Mucosa of rectum (tissue), 2 donors: Measurements from ENCODE around the gene KCTD2.
A peak's percentile ranks its signal among the peaks of the same experiment; 100 is the strongest.
"Not testable (repeated sequence)": the region's sequence is repeated elsewhere in the genome, so short reads cannot be mapped to it uniquely, and the experiment has no call there.

Experiments
- H3K27ac ChIP-seq, 2 donors: one replicate each; pipeline ENCODE4 v1.7.0; 2013; ENCODE audit warnings: inconsistent platforms in 2 of 2, low read depth in 2 of 2, low read length in 2 of 2
- H3K27me3 ChIP-seq, 2 donors: one replicate each; pipeline ENCODE4 v1.7.0; 2013; ENCODE audit warnings: low read length in 2 of 2; ENCODE audit not compliant: control insufficient read depth in 2 of 2, insufficient read depth in 2 of 2
- H3K36me3 ChIP-seq, 2 donors: one replicate each; pipeline ENCODE4 v1.7.0; 2013; ENCODE audit warnings: low read length in 2 of 2; ENCODE audit not compliant: control insufficient read depth in 2 of 2, insufficient read depth in 2 of 2
- H3K4me1 ChIP-seq, 2 donors: one replicate each; pipeline ENCODE4 v1.7.0; 2013; ENCODE audit warnings: low read length in 2 of 2, mild to moderate bottlenecking in 1 of 2; ENCODE audit not compliant: control insufficient read depth in 2 of 2, insufficient read depth in 2 of 2
- H3K4me3 ChIP-seq, 2 donors: one replicate each; pipeline ENCODE4 v1.7.0; 2013; ENCODE audit warnings: low read length in 2 of 2
- H3K9ac ChIP-seq, 2 donors: one replicate each; pipeline ENCODE4 v1.7.0; 2013; ENCODE audit warnings: low read length in 2 of 2, low read depth in 1 of 2, mild to moderate bottlenecking in 1 of 2
- H3K9me3 ChIP-seq, 2 donors: one replicate each; pipeline ENCODE4 v1.7.0; 2013; ENCODE audit warnings: low read length in 2 of 2; ENCODE audit not compliant: control insufficient read depth in 2 of 2
- donor health status: healthy.
- donor health status: Normal muscosa, but diverticular disease.

KCTD2 gene

GRCh38 chr17:75046407-75047289 lies at the start of gene KCTD2, which contains the start of gene ATP5PD:
TSS of gene KCTD2 (plus strand) at chr17:75047225. CDS start at chr17:75047251, 26 bp downstream.
TSS of gene ATP5PD (minus strand) at chr17:75046969. CDS start at chr17:75042650, 4,319 bp downstream.
- Histone ChIP-seq H3K4me3 (peak within 1 kb of the TSS; percentile 83 to 96), H3K9ac (peak within 1 kb of the TSS; percentile 94 to 100), H3K27ac (peak within 1 kb of the TSS; percentile 95 to 98), H3K27me3 (no peaks in the 10 kb centered on the region), H3K4me1 (peaks cover 10 to 11% of the 10 kb centered on the region in 2 donors), H3K9me3 (no peaks in the 10 kb centered on the region), H3K36me3 (peaks cover 8% of the 10 kb centered on the region in 2 donors)

- Histone ChIP-seq H3K27me3 (no peaks in the 10 kb centered on the region), H3K4me1 (no peaks in the 10 kb centered on the region), H3K4me3 (no peak overlapping the region), H3K27ac (no peak overlapping the region), H3K9ac (no peak overlapping the region), H3K36me3 (peaks cover 3 to 4% of the 10 kb centered on the region in 2 donors), H3K9me3 (no peaks in the 10 kb centered on the region)
Measured at GRCh38 chr17:74998783-74999182, 48.2 kb upstream of the KCTD2 start.

GRCh38 chr17:74999523-74999922 lies 47.5 kb upstream of the KCTD2 start:
- Histone ChIP-seq H3K4me1 (no peaks in the 10 kb centered on the region), H3K27me3 (no peaks in the 10 kb centered on the region), H3K36me3 (peaks cover 3 to 4% of the 10 kb centered on the region in 2 donors)

GRCh38 chr17:75001915-75002843 lies 44.8 kb upstream of the KCTD2 start:
- no peaks in the 10 kb centered on the region for H3K27me3 ChIP-seq
- H3K4me1 ChIP-seq, result no peaks in the 10 kb centered on the region
- no peak overlapping the region for H3K9ac ChIP-seq
- no peaks in the 10 kb centered on the region for H3K9me3 ChIP-seq
- no peak overlapping the region for H3K27ac ChIP-seq
- peaks cover 3 to 4% of the 10 kb centered on the region in 2 donors for H3K36me3 ChIP-seq
- no peak overlapping the region for H3K4me3 ChIP-seq

More at GRCh38 chr17:74999523-74999922, 47.5 kb upstream of the KCTD2 start:
- Histone ChIP-seq H3K9ac (no peak overlapping the region), H3K27ac (no peak overlapping the region), H3K4me3 (no peak overlapping the region), H3K9me3 (no peaks in the 10 kb centered on the region)

- peaks cover 3 to 4% of the 10 kb centered on the region in 2 donors for H3K36me3 ChIP-seq
- H3K4me1 ChIP-seq, result no peaks in the 10 kb centered on the region
- H3K27me3 ChIP-seq, result peaks cover 0 to 2% of the 10 kb centered on the region in 2 donors
- no peak overlapping the region for H3K4me3 ChIP-seq
- no peaks in the 10 kb centered on the region for H3K9me3 ChIP-seq
- no peak overlapping the region for H3K9ac ChIP-seq
- no peak overlapping the region for H3K27ac ChIP-seq
Measured at GRCh38 chr17:75003070-75003956, 43.7 kb upstream of the KCTD2 start.

GRCh38 chr17:75003957-75004355 lies 43.1 kb upstream of the KCTD2 start:
- Histone ChIP-seq H3K4me1 (peaks cover 0 to under 1% of the 10 kb centered on the region in 2 donors), H3K27me3 (peaks cover 0 to 2% of the 10 kb centered on the region in 2 donors), H3K27ac (no peak overlapping the region), H3K9me3 (no peaks in the 10 kb centered on the region), H3K9ac (no peak overlapping the region), H3K4me3 (no peak overlapping the region), H3K36me3 (peaks cover 3 to 4% of the 10 kb centered on the region in 2 donors)

- H3K27me3 ChIP-seq, result peaks cover 0 to 2% of the 10 kb centered on the region in 2 donors
- peaks cover 0 to 3% of the 10 kb centered on the region in 2 donors for H3K4me1 ChIP-seq
- H3K36me3 ChIP-seq, result peaks cover 3 to 4% of the 10 kb centered on the region in 2 donors
- H3K9me3 ChIP-seq, result no peaks in the 10 kb centered on the region
- no peak overlapping the region for H3K9ac ChIP-seq
- H3K27ac ChIP-seq, result no peak overlapping the region
- H3K4me3 ChIP-seq, result no peak overlapping the region
Measured at GRCh38 chr17:75004371-75004770, 42.7 kb upstream of the KCTD2 start.

- Histone ChIP-seq H3K4me3 (no peak overlapping the region), H3K9ac (no peak overlapping the region), H3K36me3 (peaks cover 3 to 4% of the 10 kb centered on the region in 2 donors), H3K4me1 (peaks cover 0 to 7% of the 10 kb centered on the region in 2 donors), H3K27ac (no peak overlapping the region), H3K9me3 (no peaks in the 10 kb centered on the region), H3K27me3 (peaks cover 0 to 2% of the 10 kb centered on the region in 2 donors)
Measured at GRCh38 chr17:75005291-75005690, 41.7 kb upstream of the KCTD2 start.

- H3K27ac ChIP-seq, H3K4me1 ChIP-seq, H3K36me3 ChIP-seq: not testable (repeated sequence)
Measured at GRCh38 chr17:75006084-75006483, 40.9 kb upstream of the KCTD2 start.

More at GRCh38 chr17:75006084-75006483, 40.9 kb upstream of the KCTD2 start:
- not testable (repeated sequence) for H3K9ac ChIP-seq, H3K9me3 ChIP-seq, H3K27me3 ChIP-seq, H3K4me3 ChIP-seq
